Myometrial cell (primary cell): ENCODE data around the gene NOL6. TPM values are rescaled to one million over a fixed set of nuclear protein-coding genes. Genes with fewer than 3 reads are reported as not detected.

Experiments
- total RNA-seq: library from RNA; depleted of rRNA; stranded (reverse); fragments of >200 nt; gene quantifications from 2 replicates; pipeline ENCODE4 v1.2.3, GENCODE V29; 2015

NOL6 gene, protein sequence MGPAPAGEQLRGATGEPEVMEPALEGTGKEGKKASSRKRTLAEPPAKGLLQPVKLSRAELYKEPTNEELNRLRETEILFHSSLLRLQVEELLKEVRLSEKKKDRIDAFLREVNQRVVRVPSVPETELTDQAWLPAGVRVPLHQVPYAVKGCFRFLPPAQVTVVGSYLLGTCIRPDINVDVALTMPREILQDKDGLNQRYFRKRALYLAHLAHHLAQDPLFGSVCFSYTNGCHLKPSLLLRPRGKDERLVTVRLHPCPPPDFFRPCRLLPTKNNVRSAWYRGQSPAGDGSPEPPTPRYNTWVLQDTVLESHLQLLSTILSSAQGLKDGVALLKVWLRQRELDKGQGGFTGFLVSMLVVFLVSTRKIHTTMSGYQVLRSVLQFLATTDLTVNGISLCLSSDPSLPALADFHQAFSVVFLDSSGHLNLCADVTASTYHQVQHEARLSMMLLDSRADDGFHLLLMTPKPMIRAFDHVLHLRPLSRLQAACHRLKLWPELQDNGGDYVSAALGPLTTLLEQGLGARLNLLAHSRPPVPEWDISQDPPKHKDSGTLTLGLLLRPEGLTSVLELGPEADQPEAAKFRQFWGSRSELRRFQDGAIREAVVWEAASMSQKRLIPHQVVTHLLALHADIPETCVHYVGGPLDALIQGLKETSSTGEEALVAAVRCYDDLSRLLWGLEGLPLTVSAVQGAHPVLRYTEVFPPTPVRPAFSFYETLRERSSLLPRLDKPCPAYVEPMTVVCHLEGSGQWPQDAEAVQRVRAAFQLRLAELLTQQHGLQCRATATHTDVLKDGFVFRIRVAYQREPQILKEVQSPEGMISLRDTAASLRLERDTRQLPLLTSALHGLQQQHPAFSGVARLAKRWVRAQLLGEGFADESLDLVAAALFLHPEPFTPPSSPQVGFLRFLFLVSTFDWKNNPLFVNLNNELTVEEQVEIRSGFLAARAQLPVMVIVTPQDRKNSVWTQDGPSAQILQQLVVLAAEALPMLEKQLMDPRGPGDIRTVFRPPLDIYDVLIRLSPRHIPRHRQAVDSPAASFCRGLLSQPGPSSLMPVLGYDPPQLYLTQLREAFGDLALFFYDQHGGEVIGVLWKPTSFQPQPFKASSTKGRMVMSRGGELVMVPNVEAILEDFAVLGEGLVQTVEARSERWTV
- total RNA-seq: 36.9 and 40.9 TPM in 2 replicates

GRCh38 chr9:33473643-33474352 is at the start of gene NOL6:
Gene NOL6, minus strand, starts transcription at chr9:33473924. Its CDS starts 82 bp downstream, at chr9:33473842.

DNA sequence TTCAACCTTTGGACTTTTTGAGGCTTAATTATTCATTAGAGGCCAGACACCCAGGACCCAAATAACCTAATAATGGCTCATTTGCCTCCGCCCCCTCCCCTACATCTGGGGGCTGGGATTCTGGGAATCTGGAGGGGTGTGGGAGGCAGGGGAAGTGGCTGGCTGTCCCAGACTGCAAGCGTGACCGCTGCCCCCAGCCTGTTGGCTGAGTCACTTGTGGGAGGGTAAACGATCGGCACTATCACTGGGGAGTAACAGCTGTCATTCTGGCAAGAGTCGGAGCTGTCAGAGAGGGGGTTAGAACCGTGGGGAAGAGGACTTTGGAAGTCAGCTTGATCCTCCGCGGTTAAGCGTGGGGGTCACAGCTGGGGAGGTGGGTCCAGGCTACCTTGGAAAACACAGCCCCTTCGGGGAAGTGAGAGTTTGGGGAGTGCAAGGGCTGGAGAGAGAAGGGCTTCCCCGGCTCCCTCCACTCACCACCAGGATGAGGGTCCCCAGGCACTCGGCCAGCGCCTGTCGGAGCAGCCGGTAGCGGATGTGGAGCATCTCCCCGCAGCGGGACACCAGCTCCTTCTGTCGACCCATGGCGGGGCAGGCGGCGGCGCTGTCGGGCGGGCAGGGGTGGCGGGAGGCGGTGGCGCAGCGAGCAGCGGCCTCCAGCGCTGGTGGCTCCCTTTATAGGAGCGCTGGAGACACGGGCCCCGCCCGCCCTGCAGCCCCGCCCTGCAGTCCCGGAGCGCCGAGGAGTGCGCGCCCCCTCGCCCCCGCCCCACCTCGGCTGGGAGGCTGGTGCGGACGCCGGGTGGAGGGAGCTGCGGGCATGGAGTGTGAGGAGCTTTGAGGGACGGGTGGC is 26.6 kb downstream of the NOL6 start, which contains the start of gene AQP3:
AQP3 (minus strand) TSS at position 648 of the 853 bp plus-strand sequence; CDS start at position 585, 63 bp downstream.

Other genes starting within 250 kb of the NOL6 start
- gene SPINK4, start 233.8 kb downstream of the NOL6 start, total RNA-seq: not detected in 2 replicates
- gene BAG1, start 209.2 kb downstream of the NOL6 start, total RNA-seq: 10.4 and 16.8 TPM in 2 replicates
- gene CHMP5, start 208.9 kb downstream of the NOL6 start, total RNA-seq: 57.6 and 58.5 TPM in 2 replicates
- 13.8 and 19.3 TPM in 2 replicates for gene NFX1, start 183.4 kb downstream of the NOL6 start, total RNA-seq
- gene AQP7, start 71.4 kb downstream of the NOL6 start, total RNA-seq: not detected in 2 replicates
- gene AQP3, start 26.3 kb downstream of the NOL6 start, total RNA-seq: 1.2 and 2.3 TPM in 2 replicates
- 0.71 and 2.0 TPM in 2 replicates for gene ANKRD18B, start 50.3 kb upstream of the NOL6 start, total RNA-seq